ENCODE results near the gene BMP7. TPM values are rescaled to one million over a fixed set of nuclear protein-coding genes. Genes with fewer than 3 reads are reported as not detected.
"Not testable (repeated sequence)": the region's sequence is repeated elsewhere in the genome, so short reads cannot be mapped to it uniquely, and the experiment has no call there.

BMP7 gene
- total RNA-seq, 1 donor from 2014 or later: 0.21 TPM

DNA sequence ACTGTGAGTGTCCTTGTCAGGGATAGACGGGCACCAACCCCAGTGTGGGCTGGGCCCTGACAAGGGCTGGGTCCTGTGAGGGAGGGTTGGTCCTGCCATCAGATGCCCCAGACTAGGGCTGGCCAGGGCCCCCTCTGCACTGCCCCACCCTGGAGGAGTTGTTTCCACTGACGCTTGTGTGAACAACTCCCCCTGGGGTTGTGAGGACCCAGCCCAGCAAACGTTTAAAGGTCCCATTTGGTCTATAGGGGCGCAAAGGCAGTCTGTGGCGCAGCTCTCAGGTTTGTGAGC lies 104.1 kb downstream of the BMP7 start:
- H3K36me3 Mint-ChIP-seq (ENCODE audit: low read depth): no peaks in the 10 kb centered on the region

DNA sequence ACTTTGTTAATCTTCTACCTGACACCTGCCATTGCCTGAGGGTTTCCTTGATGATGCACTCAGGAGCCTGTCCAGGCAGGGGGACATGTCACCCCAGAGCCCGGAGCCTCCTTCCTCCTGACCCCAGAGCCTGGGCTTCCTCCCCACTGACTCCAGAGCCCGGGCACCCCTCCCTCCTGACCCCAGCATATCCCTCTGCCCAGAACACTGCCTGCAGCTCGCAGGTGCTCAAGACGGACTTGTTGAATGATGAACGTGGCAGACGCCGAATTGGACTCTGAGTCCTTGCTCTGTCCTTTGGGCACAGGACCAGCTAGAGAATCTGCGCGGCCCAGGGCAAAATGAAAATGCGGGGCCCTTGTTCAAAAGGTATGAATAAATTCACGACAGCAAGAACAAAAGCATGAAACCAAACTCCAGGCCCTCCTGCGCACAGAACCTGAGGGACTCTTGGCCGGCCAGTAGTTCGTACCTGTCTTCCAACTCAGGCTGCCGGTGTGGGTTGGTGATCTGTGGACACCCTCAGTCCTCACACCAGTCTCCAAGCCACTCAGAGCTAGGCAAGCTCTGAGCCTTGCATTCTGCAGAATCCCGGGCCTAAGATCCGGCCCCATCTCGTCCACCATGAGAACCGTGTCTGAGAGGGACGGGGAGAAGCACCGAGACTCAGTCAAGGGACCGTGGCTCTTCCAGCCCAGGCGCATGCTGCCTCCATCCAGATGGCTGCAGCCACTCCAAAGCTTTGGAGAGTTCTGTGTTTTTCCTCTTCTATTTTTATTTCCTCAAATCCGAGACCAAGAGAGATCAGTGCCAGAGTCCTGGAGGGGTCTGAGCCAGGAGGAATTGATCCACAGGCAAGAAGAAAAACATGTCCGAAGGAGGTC lies 104.7 kb downstream of the BMP7 start:
- Mint-ChIP-seq H3K4me1 (ENCODE audit: low read depth) (no peaks in the 10 kb centered on the region), H3K9me3 (no peaks in the 10 kb centered on the region), H3K4me3 (no peak overlapping the region), H3K27me3 (ENCODE audit: insufficient read depth) (no peaks in the 10 kb centered on the region), H3K27ac (no peak overlapping the region), H3K36me3 (ENCODE audit: low read depth) (no peaks in the 10 kb centered on the region)
- DNase-seq (ENCODE audit: low spot score): no peak
- intact Hi-C loops (cut with micrococcal nuclease): no loop called here

More for the DNA sequence above, 104.1 kb downstream of the BMP7 start:
- no peaks in the 10 kb centered on the region for H3K4me1 Mint-ChIP-seq (ENCODE audit: low read depth)
- H3K27me3 Mint-ChIP-seq (ENCODE audit: insufficient read depth): no peaks in the 10 kb centered on the region
- no peak for DNase-seq (ENCODE audit: low spot score)
- H3K27ac Mint-ChIP-seq: no peak overlapping the region
- no peaks in the 10 kb centered on the region for H3K9me3 Mint-ChIP-seq
- intact Hi-C loops (cut with micrococcal nuclease): no loop called here
- H3K4me3 Mint-ChIP-seq: no peak overlapping the region

GRCh38 chr20:57160985-57161384 lies 105.5 kb downstream of the BMP7 start:
- Mint-ChIP-seq H3K4me1 (ENCODE audit: low read depth) (no peaks in the 10 kb centered on the region), H3K4me3 (no peak overlapping the region), H3K27me3 (ENCODE audit: insufficient read depth) (no peaks in the 10 kb centered on the region), H3K9me3 (no peaks in the 10 kb centered on the region), H3K27ac (no peak overlapping the region), H3K36me3 (ENCODE audit: low read depth) (no peaks in the 10 kb centered on the region)
- DNase-seq (ENCODE audit: low spot score): no peak
- intact Hi-C loops (cut with micrococcal nuclease): no loop called here

DNA sequence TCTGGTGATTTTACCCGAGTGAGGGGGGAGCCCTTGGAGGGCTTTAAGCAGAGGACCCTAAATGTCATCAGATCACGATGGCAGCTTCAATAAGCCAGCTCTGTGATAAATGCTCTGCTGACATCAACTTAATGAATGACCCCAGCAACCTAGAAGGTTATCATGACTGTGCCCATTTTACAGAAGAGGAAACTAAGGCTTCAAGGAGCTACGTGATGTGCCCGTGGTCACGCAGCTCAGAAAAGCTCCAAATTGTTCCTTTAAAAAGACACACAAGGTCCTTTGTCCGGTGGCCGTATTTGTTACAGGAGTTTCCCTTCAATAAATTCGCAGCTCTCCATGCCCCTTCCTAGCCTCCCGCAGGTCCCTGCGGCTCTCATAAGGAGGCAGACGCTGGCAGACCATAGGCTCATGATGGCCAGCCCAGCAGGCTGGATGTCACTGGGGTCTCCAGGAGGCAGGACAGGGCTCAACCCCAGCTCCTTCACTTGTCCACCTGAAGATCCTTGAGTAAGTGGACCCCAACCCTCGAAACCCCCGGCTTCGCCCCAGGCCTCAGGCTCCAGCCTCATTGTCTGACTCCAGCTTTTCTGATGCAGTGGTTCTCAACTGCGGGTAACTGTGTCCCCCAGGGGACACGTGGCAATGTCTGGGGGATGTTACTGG lies 106.4 kb downstream of the BMP7 start:
- Mint-ChIP-seq H3K4me1 (ENCODE audit: low read depth) (no peaks in the 10 kb centered on the region), H3K27ac (no peak overlapping the region), H3K4me3 (no peak overlapping the region), H3K27me3 (ENCODE audit: insufficient read depth) (no peaks in the 10 kb centered on the region), H3K9me3 (no peaks in the 10 kb centered on the region), H3K36me3 (ENCODE audit: low read depth) (no peaks in the 10 kb centered on the region)
- no peak for DNase-seq (ENCODE audit: low spot score)
- intact Hi-C loops (cut with micrococcal nuclease): no loop called here

GRCh38 chr20:57159193-57159851 lies 107.1 kb downstream of the BMP7 start:
- Mint-ChIP-seq H3K4me3 (no peak overlapping the region), H3K9me3 (no peaks in the 10 kb centered on the region), H3K36me3 (ENCODE audit: low read depth) (no peaks in the 10 kb centered on the region), H3K4me1 (ENCODE audit: low read depth) (no peaks in the 10 kb centered on the region), H3K27ac (no peak overlapping the region), H3K27me3 (ENCODE audit: insufficient read depth) (no peaks in the 10 kb centered on the region)
- intact Hi-C loops (cut with micrococcal nuclease): no loop called here
- no peak for DNase-seq (ENCODE audit: low spot score)

DNA sequence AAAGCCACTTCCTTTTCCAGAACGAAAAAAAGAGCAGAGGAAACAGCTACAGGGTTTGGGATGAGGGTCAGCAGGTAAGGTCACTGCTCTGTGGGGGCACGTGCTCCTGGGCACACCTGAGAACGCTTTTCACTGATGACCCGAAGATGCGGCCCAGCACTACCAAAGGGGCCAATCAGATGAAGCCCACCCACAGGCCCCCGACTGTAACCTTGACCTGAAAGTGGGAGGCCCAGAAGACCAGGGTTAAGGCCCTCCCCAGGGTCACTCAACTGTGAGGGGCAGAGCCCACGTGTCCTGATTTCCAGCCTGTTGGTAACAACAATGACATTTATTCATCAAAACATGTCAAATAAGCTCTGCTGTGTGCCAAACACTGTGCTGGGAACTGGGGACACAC lies 108.0 kb downstream of the BMP7 start:
- no peaks in the 10 kb centered on the region for H3K27me3 Mint-ChIP-seq (ENCODE audit: insufficient read depth)
- intact Hi-C loops (cut with micrococcal nuclease): no loop called here

GRCh38 chr20:57157787-57158186 lies 108.7 kb downstream of the BMP7 start:
- DNase-seq (ENCODE audit: low spot score); H3K27ac Mint-ChIP-seq; H3K27me3 Mint-ChIP-seq (ENCODE audit: insufficient read depth); intact Hi-C loops (cut with micrococcal nuclease); H3K36me3 Mint-ChIP-seq (ENCODE audit: low read depth); H3K4me3 Mint-ChIP-seq; H3K9me3 Mint-ChIP-seq; H3K4me1 Mint-ChIP-seq (ENCODE audit: low read depth): not testable (repeated sequence)

More for the DNA sequence above, 108.0 kb downstream of the BMP7 start:
- Mint-ChIP-seq H3K9me3 (no peaks in the 10 kb centered on the region), H3K4me3 (no peak overlapping the region), H3K4me1 (ENCODE audit: low read depth) (no peaks in the 10 kb centered on the region), H3K36me3 (ENCODE audit: low read depth) (no peaks in the 10 kb centered on the region), H3K27ac (no peak overlapping the region)
- DNase-seq (ENCODE audit: low spot score): no peak

GRCh38 chr20:57157106-57157691 lies 109.2 kb downstream of the BMP7 start:
- Mint-ChIP-seq H3K4me1 (ENCODE audit: low read depth) (no peaks in the 10 kb centered on the region), H3K9me3 (no peaks in the 10 kb centered on the region), H3K27me3 (ENCODE audit: insufficient read depth) (no peaks in the 10 kb centered on the region), H3K4me3 (no peak overlapping the region), H3K27ac (no peak overlapping the region), H3K36me3 (ENCODE audit: low read depth) (no peaks in the 10 kb centered on the region)
- DNase-seq (ENCODE audit: low spot score): no peak
- intact Hi-C loops (cut with micrococcal nuclease): no loop called here

GRCh38 chr20:57156011-57156729 lies 110.3 kb downstream of the BMP7 start:
- H3K36me3 Mint-ChIP-seq (ENCODE audit: low read depth): no peaks in the 10 kb centered on the region
- H3K27ac Mint-ChIP-seq: no peak overlapping the region
- H3K9me3 Mint-ChIP-seq: no peaks in the 10 kb centered on the region
- no peaks in the 10 kb centered on the region for H3K27me3 Mint-ChIP-seq (ENCODE audit: insufficient read depth)
- no peak for DNase-seq (ENCODE audit: low spot score)
- H3K4me3 Mint-ChIP-seq: no peak overlapping the region
- H3K4me1 Mint-ChIP-seq (ENCODE audit: low read depth): no peaks in the 10 kb centered on the region
- intact Hi-C loops (cut with micrococcal nuclease): no loop called here

- Mint-ChIP-seq H3K4me3 (no peak overlapping the region), H3K4me1 (ENCODE audit: low read depth) (no peaks in the 10 kb centered on the region), H3K9me3 (no peaks in the 10 kb centered on the region), H3K27ac (no peak overlapping the region), H3K36me3 (ENCODE audit: low read depth) (no peaks in the 10 kb centered on the region), H3K27me3 (ENCODE audit: insufficient read depth) (peaks cover 3% of the 10 kb centered on the region)
- DNase-seq (ENCODE audit: low spot score): no peak
- intact Hi-C loops (cut with micrococcal nuclease): no loop called here
Measured at GRCh38 chr20:57155415-57155814, 111.0 kb downstream of the BMP7 start.

DNA sequence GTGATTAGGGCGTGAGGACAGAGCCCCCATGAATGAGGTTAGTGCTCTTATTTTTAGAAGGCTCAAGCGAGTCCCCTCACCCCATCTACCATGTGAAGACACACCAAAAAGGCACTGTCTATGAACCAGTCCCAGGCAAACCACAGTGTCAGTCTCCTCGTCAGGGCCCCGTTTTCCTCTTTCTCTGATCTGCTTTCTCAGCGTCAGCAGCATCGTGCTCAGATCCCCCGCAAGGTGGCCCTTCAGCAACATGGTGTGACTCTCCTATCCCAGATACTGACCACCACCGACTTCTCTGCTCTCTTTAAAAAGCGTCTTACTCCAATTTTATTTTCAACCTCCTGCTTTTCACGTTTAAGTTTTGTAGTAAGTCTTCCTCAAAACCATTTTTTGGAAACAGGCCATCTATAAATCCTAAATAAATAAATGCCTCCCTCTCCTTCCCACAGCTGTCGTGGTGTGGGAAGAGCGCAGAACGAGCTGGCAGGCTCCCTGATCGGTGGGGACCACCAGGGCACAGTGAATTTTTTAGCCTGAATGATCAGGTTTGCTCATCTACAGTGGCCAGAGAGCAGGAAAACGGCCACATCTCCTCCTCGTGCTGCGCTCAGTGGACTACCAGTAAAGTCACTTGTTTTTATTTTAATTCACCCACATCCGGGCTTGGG lies 113.1 kb downstream of the BMP7 start:
- Mint-ChIP-seq H3K4me3 (no peak overlapping the region), H3K27me3 (ENCODE audit: insufficient read depth) (peaks cover 4% of the 10 kb centered on the region), H3K9me3 (no peaks in the 10 kb centered on the region), H3K4me1 (ENCODE audit: low read depth) (no peaks in the 10 kb centered on the region), H3K36me3 (ENCODE audit: low read depth) (no peaks in the 10 kb centered on the region), H3K27ac (no peak overlapping the region)
- intact Hi-C loops (cut with micrococcal nuclease): no loop called here
- DNase-seq (ENCODE audit: low spot score): no peak

GRCh38 chr20:57152557-57152956 lies 113.9 kb downstream of the BMP7 start:
- Mint-ChIP-seq H3K4me1 (ENCODE audit: low read depth) (no peaks in the 10 kb centered on the region), H3K9me3 (peaks cover 3% of the 10 kb centered on the region), H3K36me3 (ENCODE audit: low read depth) (no peaks in the 10 kb centered on the region), H3K27ac (no peak overlapping the region), H3K27me3 (ENCODE audit: insufficient read depth) (peaks cover 4% of the 10 kb centered on the region), H3K4me3 (no peak overlapping the region)
- DNase-seq (ENCODE audit: low spot score): no peak
- intact Hi-C loops (cut with micrococcal nuclease): no loop called here
